ENCODE data around the gene ATP5MG. TPM values are rescaled to one million over a fixed set of nuclear protein-coding genes. Genes with fewer than 3 reads are reported as not detected.

ATP5MG gene
- total RNA-seq (2021): 240 and 248 TPM in 2 replicates
- Bru-seq, nascent RNA: percentile 89 among the genes with signal in this experiment
- percentile 90 among the genes with signal in this experiment for BruChase-seq, experiment 1, labeled RNA remaining after a 2-hour chase
- BruChase-seq, experiment 2, labeled RNA remaining after a 6-hour chase: percentile 96 among the genes with signal in this experiment
- long read RNA-seq, transcript ATP5MG-206 (4 exons, 900 nt): minor isoform, 5 of 724 reads
- long read RNA-seq, transcript ATP5MG-201 (3 exons, 1,577 nt): major isoform, 709 of 724 reads
- long read RNA-seq, partial matches to known transcripts: 1 of 724 reads
- long read RNA-seq, other reads (novel, unspliced or antisense): 6 of 724 reads

GRCh38 chr11:118401151-118401879 is at the start of gene ATP5MG:
TSS of gene ATP5MG (plus strand) at chr11:118401606. CDS start at chr11:118401666, 60 bp downstream.
- H3K79me2 ChIP-seq (ENCODE audit: low read depth): peaks cover 49% of the 10 kb centered on the region
- peaks cover 21% of the 10 kb centered on the region for H3K4me1 ChIP-seq (replicated peaks; ENCODE audit: insufficient read depth)
- peak within 1 kb of the TSS; percentile 79 for H2AFZ ChIP-seq
- H3K27me3 ChIP-seq (ENCODE audit: insufficient read depth, low read depth): no peaks in the 10 kb centered on the region
- peaks cover 33% of the 10 kb centered on the region for H4K20me1 ChIP-seq (ENCODE audit: insufficient read depth)
- TF ChIP-seq CTCF (conservative IDR thresholded peaks at IDR 0.05) (no peak), EZH2 (IDR thresholded peaks at IDR 0.05; ENCODE audit: low read depth) (no peak)
- H3K36me3 ChIP-seq (ENCODE audit: low read depth): 0 out of 2 replicates have a peak, but pooled peaks cover 3% of the 10 kb centered on the region
- peak within 1 kb of the TSS; percentile 83 for H3K4me3 ChIP-seq
- H3K9me3 ChIP-seq (ENCODE audit: insufficient read depth, low read depth): no peaks in the 10 kb centered on the region
- peak within 1 kb of the TSS; percentile 71 for H3K4me2 ChIP-seq
- H3F3A ChIP-seq (ENCODE audit: insufficient read depth, low read depth): peaks cover 23% of the 10 kb centered on the region
- POLR2A ChIA-PET (ENCODE audit: unreplicated experiment): interaction anchor here (1.0 kb wide), 1 partner anchor 24 kb away, joined by 8 read pairs; no protein-coding TSS in a partner anchor
- H3K9me2 ChIP-seq (ENCODE audit: insufficient read depth): no peaks in the 10 kb centered on the region
- DNase-seq: peak; percentile 81 to 82
- CTCF ChIA-PET: no interaction called here
- H3K27ac ChIP-seq: peak within 1 kb of the TSS; percentile 45
- intact Hi-C loops (cut with micrococcal nuclease; ENCODE audit: unreplicated experiment): loop anchor here (1.0 to 5.0 kb wide), 3 partner anchors 14 to 86 kb away; partner anchors contain the start of gene KMT2A
- BruUV-seq (replicated peaks): no TSS peak

GRCh38 chr11:118353084-118353710 is 48.2 kb upstream of the ATP5MG start:
- Histone ChIP-seq H4K20me1 (ENCODE audit: insufficient read depth) (no peaks in the 10 kb centered on the region), H3K4me2 (no peak overlapping the region; the same call in 1 of the 2 replicates), H3K4me1 (replicated peaks; ENCODE audit: insufficient read depth) (peaks cover 21% of the 10 kb centered on the region), H3K79me2 (ENCODE audit: low read depth) (no peaks in the 10 kb centered on the region), H3F3A (ENCODE audit: insufficient read depth, low read depth) (peaks cover 23% of the 10 kb centered on the region; the same call in 1 of the 2 replicates), H3K36me3 (ENCODE audit: low read depth) (no peaks in the 10 kb centered on the region), H2AFZ (no peak overlapping the region), H3K27me3 (ENCODE audit: insufficient read depth, low read depth) (no peaks in the 10 kb centered on the region), H3K4me3 (no peak overlapping the region), H3K9me3 (ENCODE audit: insufficient read depth, low read depth) (no peaks in the 10 kb centered on the region), H3K9me2 (ENCODE audit: insufficient read depth) (no peaks in the 10 kb centered on the region), H3K27ac (no peak overlapping the region)
- ChIA-PET CTCF (interaction anchor here (0.6 kb wide), 1 partner anchor 155 kb away, joined by 15 read pairs; no protein-coding TSS in a partner anchor), POLR2A (ENCODE audit: unreplicated experiment) (no interaction called here)
- no peak for DNase-seq
- intact Hi-C loops (cut with micrococcal nuclease; ENCODE audit: unreplicated experiment): loop anchor here (1.0 to 5.0 kb wide), 3 partner anchors 57 to 155 kb away; partner anchors contain the start of gene MPZL2
- TF ChIP-seq CTCF (conservative IDR thresholded peaks at IDR 0.05): peak; percentile 86
- no peak for TF ChIP-seq EZH2 (IDR thresholded peaks at IDR 0.05; ENCODE audit: low read depth)
- BruUV-seq (replicated peaks): no TSS peak

- Histone ChIP-seq H3K36me3 (ENCODE audit: low read depth) (no peaks in the 10 kb centered on the region; the same call in 1 of the 2 replicates), H4K20me1 (ENCODE audit: insufficient read depth) (peaks cover 4% of the 10 kb centered on the region; the same call in 1 of the 2 replicates), H3K27ac (no peak overlapping the region), H3K4me3 (no peak overlapping the region), H3K9me2 (ENCODE audit: insufficient read depth) (no peaks in the 10 kb centered on the region), H3K27me3 (ENCODE audit: insufficient read depth, low read depth) (no peaks in the 10 kb centered on the region), H3K4me1 (replicated peaks; ENCODE audit: insufficient read depth) (peaks cover 16% of the 10 kb centered on the region; the same call in 1 of the 2 replicates), H3K9me3 (ENCODE audit: insufficient read depth, low read depth) (no peaks in the 10 kb centered on the region), H3K79me2 (ENCODE audit: low read depth) (peaks cover 36% of the 10 kb centered on the region), H3K4me2 (no peak overlapping the region), H2AFZ (no peak overlapping the region), H3F3A (ENCODE audit: insufficient read depth, low read depth) (peaks cover 26% of the 10 kb centered on the region; the same call in 1 of the 2 replicates)
- no peak for DNase-seq
- intact Hi-C loops (cut with micrococcal nuclease; ENCODE audit: unreplicated experiment): no loop called here
- CTCF ChIA-PET: no interaction called here
- BruUV-seq (replicated peaks): no TSS peak
- no peak for TF ChIP-seq CTCF (conservative IDR thresholded peaks at IDR 0.05)
- TF ChIP-seq EZH2 (IDR thresholded peaks at IDR 0.05; ENCODE audit: low read depth): no peak
- POLR2A ChIA-PET (ENCODE audit: unreplicated experiment): no interaction called here
Observed at GRCh38 chr11:118358071-118358470, 43.3 kb upstream of the ATP5MG start.

All from PC-9 (cell line).